HepG2 (cell line): ENCODE results near the gene BLOC1S4. TPM values are rescaled to one million over a fixed set of nuclear protein-coding genes. Genes with fewer than 3 reads are reported as not detected.

Source experiments
- CAMTA2 ChIP-seq: sonication (generic); formaldehyde crosslinking; IDR thresholded peaks from 2 replicates; pipeline ENCODE4 v1.4.0; 2020; ENCODE audit warnings: mild to moderate bottlenecking, missing genetic modification reagents, borderline replicate concordance
- FOXP1 ChIP-seq, 2 experiments: fragments of 450-650 bp in 1 of 2; IDR thresholded peaks; 2 replicates each; pipeline ENCODE4 v1.6.1; 2017 to 2018; ENCODE audit warnings: antibody characterized with exemption in 1 of 2
- IRX3 ChIP-seq: sonication (generic); formaldehyde crosslinking; IDR thresholded peaks from 2 replicates; pipeline ENCODE4 v1.8.1; 2023; ENCODE audit warnings: mild to moderate bottlenecking, low read depth, missing genetic modification reagents, borderline replicate concordance
- TEAD3 ChIP-seq: optimal IDR thresholded peaks from 2 replicates; pipeline ENCODE3; 2016; ENCODE audit warnings: borderline replicate concordance
- ZNF180 ChIP-seq: sonication (generic); formaldehyde crosslinking; IDR thresholded peaks from 2 replicates; pipeline ENCODE4 v1.4.0; 2020; ENCODE audit warnings: low read depth, missing genetic modification reagents, borderline replicate concordance
- ZNF205 ChIP-seq: IDR thresholded peaks from 2 replicates; pipeline ENCODE4 v1.6.1; 2018; ENCODE audit warnings: missing biosample characterization, missing genetic modification reagents
- ZNF343 ChIP-seq: sonication (generic); formaldehyde crosslinking; IDR thresholded peaks from 2 replicates; pipeline ENCODE4 v1.4.0; 2020; ENCODE audit warnings: mild to moderate bottlenecking, missing genetic modification reagents
- polyA plus RNA-seq, 8 experiments: library from polyadenylated mRNA; depleted of rRNA in 3 of 8; stranded (reverse) in 7 of 8; unstranded in 1 of 8; fragments of >200 nt; fragmentation: Illumina TruSeq in 4 of 8; extraction: Trizol in 4 of 8; gene quantifications; 2 replicates each; pipeline versions ENCODE4 v1.2.1 to v1.2.3, GENCODE V29; 2011 to 2016; ENCODE audit warnings: low read depth in 4 of 8, missing spikeins in 1 of 8, mixed read lengths in 1 of 8; ENCODE audit not compliant: insufficient read depth in 1 of 8
- total RNA-seq, 5 experiments: library from RNA; depleted of rRNA; stranded (reverse); fragments of >200 nt; fragmentation: Illumina TruSeq; extraction: Trizol; gene quantifications; 2 replicates each; pipeline ENCODE4 v1.2.3, GENCODE V29; 2016; ENCODE audit warnings: low read depth in 1 of 5
- TF ChIP-seq, protein P1 (sequence below): sonication (generic); IDR thresholded peaks from 2 replicates; pipeline ENCODE4 v1.6.1; 2016; ENCODE audit warnings: low read depth, borderline replicate concordance
- TF ChIP-seq, protein P2 (sequence below): sonication (generic); formaldehyde crosslinking; IDR thresholded peaks from 2 replicates; pipeline ENCODE4 v1.4.0; 2020; ENCODE audit warnings: low read depth, missing genetic modification reagents
- TF ChIP-seq, protein P3 (sequence below): sonication (generic); formaldehyde crosslinking; IDR thresholded peaks from 2 replicates; pipeline ENCODE4 v1.4.0; 2020; ENCODE audit warnings: missing genetic modification reagents
- TF ChIP-seq, protein P4 (sequence below): sonication (generic); formaldehyde crosslinking; IDR thresholded peaks from 2 replicates; pipeline ENCODE4 v1.8.0; 2022; ENCODE audit warnings: mild to moderate bottlenecking, missing genetic modification reagents
- TF ChIP-seq, protein P5 (sequence below): sonication (generic); formaldehyde crosslinking; IDR thresholded peaks from 2 replicates; pipeline ENCODE4 v1.8.0; 2022; ENCODE audit warnings: mild to moderate bottlenecking, missing genetic modification reagents, borderline replicate concordance
- TF ChIP-seq, protein P6 (sequence below): sonication (generic); formaldehyde crosslinking; IDR thresholded peaks from 2 replicates; pipeline ENCODE4 v1.8.1; 2023; ENCODE audit warnings: mild to moderate bottlenecking, moderate library complexity, missing genetic modification reagents
- TF ChIP-seq, protein P7 (sequence below): sonication (generic); formaldehyde crosslinking; IDR thresholded peaks from 2 replicates; pipeline ENCODE4 v1.5.0; 2020; ENCODE audit warnings: missing genetic modification reagents

BLOC1S4 gene
- total and polyA plus RNA-seq, 2 of the 13 experiments (the other 11 are each of a cell fraction or from before 2014, with no cell fraction given): 15.5 to 20.9 TPM

GRCh38 chr4:6732441-6733357 is 16.7 kb downstream of the BLOC1S4 start (continued):
- TF ChIP-seq, protein P1, sequence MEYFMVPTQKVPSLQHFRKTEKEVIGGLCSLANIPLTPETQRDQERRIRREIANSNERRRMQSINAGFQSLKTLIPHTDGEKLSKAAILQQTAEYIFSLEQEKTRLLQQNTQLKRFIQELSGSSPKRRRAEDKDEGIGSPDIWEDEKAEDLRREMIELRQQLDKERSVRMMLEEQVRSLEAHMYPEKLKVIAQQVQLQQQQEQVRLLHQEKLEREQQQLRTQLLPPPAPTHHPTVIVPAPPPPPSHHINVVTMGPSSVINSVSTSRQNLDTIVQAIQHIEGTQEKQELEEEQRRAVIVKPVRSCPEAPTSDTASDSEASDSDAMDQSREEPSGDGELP: peak; percentile 94
- no peak for TF ChIP-seq FOXP1 (IDR thresholded peaks at IDR 0.05)
- no peak; the same call in 1 of the 2 replicates for TF ChIP-seq FOXP1 (CRISPR knock-in tag; IDR thresholded peaks at IDR 0.05)
- TF ChIP-seq, protein P2, sequence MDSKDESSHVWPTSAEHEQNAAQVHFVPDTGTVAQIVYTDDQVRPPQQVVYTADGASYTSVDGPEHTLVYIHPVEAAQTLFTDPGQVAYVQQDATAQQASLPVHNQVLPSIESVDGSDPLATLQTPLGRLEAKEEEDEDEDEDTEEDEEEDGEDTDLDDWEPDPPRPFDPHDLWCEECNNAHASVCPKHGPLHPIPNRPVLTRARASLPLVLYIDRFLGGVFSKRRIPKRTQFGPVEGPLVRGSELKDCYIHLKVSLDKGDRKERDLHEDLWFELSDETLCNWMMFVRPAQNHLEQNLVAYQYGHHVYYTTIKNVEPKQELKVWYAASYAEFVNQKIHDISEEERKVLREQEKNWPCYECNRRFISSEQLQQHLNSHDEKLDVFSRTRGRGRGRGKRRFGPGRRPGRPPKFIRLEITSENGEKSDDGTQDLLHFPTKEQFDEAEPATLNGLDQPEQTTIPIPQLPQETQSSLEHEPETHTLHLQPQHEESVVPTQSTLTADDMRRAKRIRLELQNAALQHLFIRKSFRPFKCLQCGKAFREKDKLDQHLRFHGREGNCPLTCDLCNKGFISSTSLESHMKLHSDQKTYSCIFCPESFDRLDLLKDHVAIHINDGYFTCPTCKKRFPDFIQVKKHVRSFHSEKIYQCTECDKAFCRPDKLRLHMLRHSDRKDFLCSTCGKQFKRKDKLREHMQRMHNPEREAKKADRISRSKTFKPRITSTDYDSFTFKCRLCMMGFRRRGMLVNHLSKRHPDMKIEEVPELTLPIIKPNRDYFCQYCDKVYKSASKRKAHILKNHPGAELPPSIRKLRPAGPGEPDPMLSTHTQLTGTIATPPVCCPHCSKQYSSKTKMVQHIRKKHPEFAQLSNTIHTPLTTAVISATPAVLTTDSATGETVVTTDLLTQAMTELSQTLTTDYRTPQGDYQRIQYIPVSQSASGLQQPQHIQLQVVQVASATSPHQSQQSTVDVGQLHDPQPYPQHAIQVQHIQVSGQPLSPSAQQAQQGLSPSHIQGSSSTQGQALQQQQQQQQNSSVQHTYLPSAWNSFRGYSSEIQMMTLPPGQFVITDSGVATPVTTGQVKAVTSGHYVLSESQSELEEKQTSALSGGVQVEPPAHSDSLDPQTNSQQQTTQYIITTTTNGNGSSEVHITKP (CRISPR knock-in tag): peak; percentile 69; the same call in 1 of the 2 replicates
- no peak for TF ChIP-seq TEAD3 (CRISPR knock-in tag)
- TF ChIP-seq, protein P3, sequence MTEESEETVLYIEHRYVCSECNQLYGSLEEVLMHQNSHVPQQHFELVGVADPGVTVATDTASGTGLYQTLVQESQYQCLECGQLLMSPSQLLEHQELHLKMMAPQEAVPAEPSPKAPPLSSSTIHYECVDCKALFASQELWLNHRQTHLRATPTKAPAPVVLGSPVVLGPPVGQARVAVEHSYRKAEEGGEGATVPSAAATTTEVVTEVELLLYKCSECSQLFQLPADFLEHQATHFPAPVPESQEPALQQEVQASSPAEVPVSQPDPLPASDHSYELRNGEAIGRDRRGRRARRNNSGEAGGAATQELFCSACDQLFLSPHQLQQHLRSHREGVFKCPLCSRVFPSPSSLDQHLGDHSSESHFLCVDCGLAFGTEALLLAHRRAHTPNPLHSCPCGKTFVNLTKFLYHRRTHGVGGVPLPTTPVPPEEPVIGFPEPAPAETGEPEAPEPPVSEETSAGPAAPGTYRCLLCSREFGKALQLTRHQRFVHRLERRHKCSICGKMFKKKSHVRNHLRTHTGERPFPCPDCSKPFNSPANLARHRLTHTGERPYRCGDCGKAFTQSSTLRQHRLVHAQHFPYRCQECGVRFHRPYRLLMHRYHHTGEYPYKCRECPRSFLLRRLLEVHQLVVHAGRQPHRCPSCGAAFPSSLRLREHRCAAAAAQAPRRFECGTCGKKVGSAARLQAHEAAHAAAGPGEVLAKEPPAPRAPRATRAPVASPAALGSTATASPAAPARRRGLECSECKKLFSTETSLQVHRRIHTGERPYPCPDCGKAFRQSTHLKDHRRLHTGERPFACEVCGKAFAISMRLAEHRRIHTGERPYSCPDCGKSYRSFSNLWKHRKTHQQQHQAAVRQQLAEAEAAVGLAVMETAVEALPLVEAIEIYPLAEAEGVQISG: 0 out of 2 replicates have a peak, but pooled peaks have one; percentile 46
- TF ChIP-seq ZNF343 (CRISPR knock-in tag): no peak
- no peak for TF ChIP-seq ZNF205
- 0 out of 2 replicates have a peak, but pooled peaks have one; percentile 1 for TF ChIP-seq IRX3 (CRISPR knock-in tag)
- TF ChIP-seq, protein P4, sequence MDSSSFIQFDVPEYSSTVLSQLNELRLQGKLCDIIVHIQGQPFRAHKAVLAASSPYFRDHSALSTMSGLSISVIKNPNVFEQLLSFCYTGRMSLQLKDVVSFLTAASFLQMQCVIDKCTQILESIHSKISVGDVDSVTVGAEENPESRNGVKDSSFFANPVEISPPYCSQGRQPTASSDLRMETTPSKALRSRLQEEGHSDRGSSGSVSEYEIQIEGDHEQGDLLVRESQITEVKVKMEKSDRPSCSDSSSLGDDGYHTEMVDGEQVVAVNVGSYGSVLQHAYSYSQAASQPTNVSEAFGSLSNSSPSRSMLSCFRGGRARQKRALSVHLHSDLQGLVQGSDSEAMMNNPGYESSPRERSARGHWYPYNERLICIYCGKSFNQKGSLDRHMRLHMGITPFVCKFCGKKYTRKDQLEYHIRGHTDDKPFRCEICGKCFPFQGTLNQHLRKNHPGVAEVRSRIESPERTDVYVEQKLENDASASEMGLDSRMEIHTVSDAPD (CRISPR knock-in tag): no peak
- no peak for TF ChIP-seq CAMTA2 (CRISPR knock-in tag)
- no peak for TF ChIP-seq ZNF180 (CRISPR knock-in tag)
- TF ChIP-seq, protein P5, sequence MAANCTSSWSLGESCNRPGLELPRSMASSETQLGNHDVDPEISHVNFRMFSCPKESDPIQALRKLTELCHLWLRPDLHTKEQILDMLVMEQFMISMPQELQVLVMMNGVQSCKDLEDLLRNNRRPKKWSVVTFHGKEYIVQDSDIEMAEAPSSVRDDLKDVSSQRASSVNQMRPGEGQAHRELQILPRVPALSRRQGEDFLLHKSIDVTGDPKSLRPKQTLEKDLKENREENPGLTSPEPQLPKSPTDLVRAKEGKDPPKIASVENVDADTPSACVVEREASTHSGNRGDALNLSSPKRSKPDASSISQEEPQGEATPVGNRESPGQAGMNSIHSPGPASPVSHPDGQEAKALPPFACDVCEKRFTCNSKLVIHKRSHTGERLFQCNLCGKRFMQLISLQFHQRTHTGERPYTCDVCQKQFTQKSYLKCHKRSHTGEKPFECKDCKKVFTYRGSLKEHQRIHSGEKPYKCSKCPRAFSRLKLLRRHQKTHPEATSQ (CRISPR knock-in tag): no peak
- TF ChIP-seq, protein P6, sequence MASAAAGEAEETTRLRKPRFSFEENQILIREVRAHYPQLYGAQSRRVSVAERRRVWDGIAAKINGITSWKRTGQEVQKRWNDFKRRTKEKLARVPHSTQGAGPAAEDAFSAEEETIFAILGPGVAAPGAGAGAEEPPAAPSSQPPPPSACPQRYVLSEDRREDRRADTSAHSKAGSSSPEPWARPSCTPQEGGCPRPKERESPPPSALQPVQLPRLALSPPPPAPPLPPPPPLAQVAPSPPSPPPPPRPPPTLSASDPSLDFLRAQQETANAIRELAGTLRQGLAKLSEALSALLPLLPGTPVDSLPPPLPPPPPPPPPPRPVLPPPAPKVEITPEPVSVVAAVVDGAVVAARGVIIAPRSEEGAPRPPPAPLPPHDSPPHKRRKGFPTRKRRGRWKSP: 0 out of 2 replicates have a peak, but pooled peaks have one; percentile 8
- TF ChIP-seq, protein P7, sequence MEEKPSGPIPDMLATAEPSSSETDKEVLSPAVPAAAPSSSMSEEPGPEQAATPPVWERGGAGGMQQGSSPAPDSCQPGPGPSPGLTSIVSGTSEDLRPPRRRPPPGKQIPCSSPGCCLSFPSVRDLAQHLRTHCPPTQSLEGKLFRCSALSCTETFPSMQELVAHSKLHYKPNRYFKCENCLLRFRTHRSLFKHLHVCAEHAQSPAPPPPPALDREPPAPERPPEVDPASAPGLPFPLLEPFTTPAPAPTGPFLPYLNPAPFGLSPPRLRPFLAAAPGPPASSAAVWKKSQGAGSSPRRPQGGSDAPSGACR (CRISPR knock-in tag): no peak
